Ishikawa (cell line): Measurements from ENCODE around the gene CXorf65.
A peak's percentile ranks its signal among the peaks of the same experiment; 100 is the strongest.

ENCODE experiments used
- CEBPB ChIP-seq: IDR thresholded peaks from 2 replicates; pipeline ENCODE4 v1.6.1; 2012
- CREB1 ChIP-seq: IDR thresholded peaks from 2 replicates; pipeline ENCODE4 v1.6.1; 2012; ENCODE audit warnings: low read depth
- EP300 ChIP-seq: IDR thresholded peaks from 2 replicates; pipeline ENCODE4 v1.6.1; 2012; ENCODE audit warnings: borderline replicate concordance
- FOXM1 ChIP-seq: IDR thresholded peaks from 2 replicates; pipeline ENCODE4 v1.6.1; 2012; ENCODE audit warnings: low read depth, borderline replicate concordance
- NFIC ChIP-seq: IDR thresholded peaks from 2 replicates; pipeline ENCODE4 v1.6.1; 2012
- RAD21 ChIP-seq: IDR thresholded peaks from 2 replicates; pipeline ENCODE4 v1.6.1; 2012; ENCODE audit warnings: low read depth
- TAF1 ChIP-seq: IDR thresholded peaks from 2 replicates; pipeline ENCODE4 v1.6.1; 2012; ENCODE audit warnings: low read depth, mild to moderate bottlenecking
- TCF12 ChIP-seq: IDR thresholded peaks from 2 replicates; pipeline ENCODE4 v1.6.1; 2012; ENCODE audit warnings: low read depth
- TEAD4 ChIP-seq: IDR thresholded peaks from 2 replicates; pipeline ENCODE4 v1.6.1; 2012
- YY1 ChIP-seq: IDR thresholded peaks from 2 replicates; pipeline ENCODE4 v1.6.1; 2012; ENCODE audit warnings: low read depth
- TF ChIP-seq, protein P1 (sequence below): IDR thresholded peaks from 2 replicates; pipeline ENCODE4 v1.6.1; 2012; ENCODE audit warnings: low read depth, mild to moderate bottlenecking
- TF ChIP-seq, protein P2 (sequence below): IDR thresholded peaks from 2 replicates; pipeline ENCODE4 v1.6.1; 2012
- TF ChIP-seq, protein P3 (sequence below): IDR thresholded peaks from 2 replicates; pipeline ENCODE4 v1.6.1; 2012

DNA sequence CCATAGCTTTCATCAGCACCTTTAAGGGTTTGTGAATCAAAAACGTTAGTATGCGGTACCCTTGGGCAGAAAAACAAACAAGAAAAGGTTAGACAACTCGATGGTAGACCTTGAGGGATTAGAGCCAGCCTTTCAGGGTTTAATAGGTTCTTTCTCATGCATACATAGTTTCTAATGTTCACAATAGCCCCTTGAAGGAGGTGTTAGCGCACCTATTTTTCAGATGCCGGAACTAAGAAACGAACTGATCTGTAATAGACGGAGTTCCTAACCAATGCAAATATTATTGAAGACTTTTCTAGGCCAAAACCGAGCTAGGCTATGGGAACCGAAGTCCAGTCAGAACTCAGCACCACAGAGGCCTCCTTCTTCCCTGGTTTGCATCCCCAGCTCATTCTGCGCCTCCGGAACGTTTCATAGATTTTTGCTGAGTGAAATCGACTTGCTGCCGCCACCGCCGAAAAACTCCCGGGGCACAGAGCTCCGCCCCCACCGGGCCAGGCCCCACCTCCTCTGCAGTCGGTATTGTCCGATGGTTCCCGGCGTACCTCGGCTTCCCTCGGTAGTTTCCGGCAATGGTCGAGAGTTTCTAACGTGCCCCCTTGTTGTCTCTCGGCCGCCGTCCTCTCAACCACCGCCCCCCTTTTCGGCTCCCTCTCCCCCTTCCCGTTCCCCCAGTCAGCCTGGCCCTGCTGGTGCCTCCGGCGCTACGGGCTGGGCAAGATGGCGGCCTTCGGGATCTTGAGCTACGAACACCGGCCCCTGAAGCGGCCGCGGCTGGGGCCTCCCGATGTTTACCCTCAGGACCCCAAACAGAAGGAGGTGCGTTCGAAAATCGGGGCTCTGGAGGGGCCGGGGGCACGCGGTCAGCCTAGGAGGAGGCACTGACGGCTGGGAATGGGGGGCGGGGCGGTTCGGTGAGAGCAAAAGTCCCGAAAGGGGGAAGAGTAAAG lies 11.8 kb upstream of the CXorf65 start, which contains the start of gene MED12:
- TF ChIP-seq, protein P1, sequence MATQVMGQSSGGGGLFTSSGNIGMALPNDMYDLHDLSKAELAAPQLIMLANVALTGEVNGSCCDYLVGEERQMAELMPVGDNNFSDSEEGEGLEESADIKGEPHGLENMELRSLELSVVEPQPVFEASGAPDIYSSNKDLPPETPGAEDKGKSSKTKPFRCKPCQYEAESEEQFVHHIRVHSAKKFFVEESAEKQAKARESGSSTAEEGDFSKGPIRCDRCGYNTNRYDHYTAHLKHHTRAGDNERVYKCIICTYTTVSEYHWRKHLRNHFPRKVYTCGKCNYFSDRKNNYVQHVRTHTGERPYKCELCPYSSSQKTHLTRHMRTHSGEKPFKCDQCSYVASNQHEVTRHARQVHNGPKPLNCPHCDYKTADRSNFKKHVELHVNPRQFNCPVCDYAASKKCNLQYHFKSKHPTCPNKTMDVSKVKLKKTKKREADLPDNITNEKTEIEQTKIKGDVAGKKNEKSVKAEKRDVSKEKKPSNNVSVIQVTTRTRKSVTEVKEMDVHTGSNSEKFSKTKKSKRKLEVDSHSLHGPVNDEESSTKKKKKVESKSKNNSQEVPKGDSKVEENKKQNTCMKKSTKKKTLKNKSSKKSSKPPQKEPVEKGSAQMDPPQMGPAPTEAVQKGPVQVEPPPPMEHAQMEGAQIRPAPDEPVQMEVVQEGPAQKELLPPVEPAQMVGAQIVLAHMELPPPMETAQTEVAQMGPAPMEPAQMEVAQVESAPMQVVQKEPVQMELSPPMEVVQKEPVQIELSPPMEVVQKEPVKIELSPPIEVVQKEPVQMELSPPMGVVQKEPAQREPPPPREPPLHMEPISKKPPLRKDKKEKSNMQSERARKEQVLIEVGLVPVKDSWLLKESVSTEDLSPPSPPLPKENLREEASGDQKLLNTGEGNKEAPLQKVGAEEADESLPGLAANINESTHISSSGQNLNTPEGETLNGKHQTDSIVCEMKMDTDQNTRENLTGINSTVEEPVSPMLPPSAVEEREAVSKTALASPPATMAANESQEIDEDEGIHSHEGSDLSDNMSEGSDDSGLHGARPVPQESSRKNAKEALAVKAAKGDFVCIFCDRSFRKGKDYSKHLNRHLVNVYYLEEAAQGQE: no peak
- TF ChIP-seq, protein P2, sequence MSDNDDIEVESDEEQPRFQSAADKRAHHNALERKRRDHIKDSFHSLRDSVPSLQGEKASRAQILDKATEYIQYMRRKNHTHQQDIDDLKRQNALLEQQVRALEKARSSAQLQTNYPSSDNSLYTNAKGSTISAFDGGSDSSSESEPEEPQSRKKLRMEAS: no peak
- TF ChIP-seq CEBPB: no peak
- TF ChIP-seq, protein P3, sequence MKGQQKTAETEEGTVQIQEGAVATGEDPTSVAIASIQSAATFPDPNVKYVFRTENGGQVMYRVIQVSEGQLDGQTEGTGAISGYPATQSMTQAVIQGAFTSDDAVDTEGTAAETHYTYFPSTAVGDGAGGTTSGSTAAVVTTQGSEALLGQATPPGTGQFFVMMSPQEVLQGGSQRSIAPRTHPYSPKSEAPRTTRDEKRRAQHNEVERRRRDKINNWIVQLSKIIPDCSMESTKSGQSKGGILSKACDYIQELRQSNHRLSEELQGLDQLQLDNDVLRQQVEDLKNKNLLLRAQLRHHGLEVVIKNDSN: no peak
- TF ChIP-seq YY1: peak; percentile 79
- no peak for TF ChIP-seq FOXM1
- TF ChIP-seq EP300: no peak
- TF ChIP-seq TEAD4: no peak
- no peak for TF ChIP-seq TCF12
- TF ChIP-seq RAD21: no peak
- no peak for TF ChIP-seq CREB1
- no peak for TF ChIP-seq NFIC
- TF ChIP-seq TAF1: no peak; the same call in 1 of the 2 replicates
